Neural cell (in vitro differentiated cells): ENCODE measurements around the gene ATP6V1G3. TPM values are rescaled to one million over a fixed set of nuclear protein-coding genes. Genes with fewer than 3 reads are reported as not detected.

Source experiments
- H2AFZ ChIP-seq: fragments of 200-600, 300-800 bp; sonication (generic), shearing (Covaris generic); 2 replicates; pipeline ENCODE4 v1.6.0; 2014; ENCODE audit warnings: low read depth, mild to moderate bottlenecking, antibody characterized with exemption, low read length, moderate library complexity
- H3F3A ChIP-seq: fragments of 200-600 bp; shearing (Covaris generic); 2 replicates; pipeline ENCODE4 v1.6.1; 2016; ENCODE audit warnings: mild to moderate bottlenecking, moderate library complexity, mixed read lengths, antibody characterized with exemption, low read length; ENCODE audit not compliant: insufficient read depth, poor library complexity, severe bottlenecking
- H3K27ac ChIP-seq: fragments of 200-600, 300-800 bp; sonication (generic), shearing (Covaris generic); 2 replicates; pipeline ENCODE4 v1.5.1; 2014; ENCODE audit warnings: mild to moderate bottlenecking, low read length, moderate library complexity
- H3K27me3 ChIP-seq: fragments of 300-800, 200-600 bp; sonication (generic), shearing (Covaris generic); 2 replicates; pipeline ENCODE4 v1.6.0; 2014; ENCODE audit warnings: mild to moderate bottlenecking, low read depth, low read length, moderate library complexity; ENCODE audit not compliant: insufficient read depth
- H3K36me3 ChIP-seq: fragments of 300-800, 200-600 bp; sonication (generic), shearing (Covaris generic); 2 replicates; pipeline ENCODE4 v1.5.1; 2014; ENCODE audit warnings: mild to moderate bottlenecking, antibody characterized with exemption, low read length, moderate library complexity; ENCODE audit not compliant: insufficient read depth
- H3K4me2 ChIP-seq: fragments of 300-800, 200-600 bp; sonication (generic), shearing (Covaris generic); 2 replicates; pipeline ENCODE4 v1.6.0; 2014; ENCODE audit warnings: mild to moderate bottlenecking, low read length
- H3K4me3 ChIP-seq: fragments of 300-800, 200-600 bp; sonication (generic), shearing (Covaris generic); 2 replicates; pipeline ENCODE4 v1.5.1; 2014; ENCODE audit warnings: mild to moderate bottlenecking, low read length, moderate library complexity
- H3K79me2 ChIP-seq: fragments of 200-600 bp; shearing (Covaris generic); replicated peaks from 2 replicates; pipeline ENCODE4 v1.6.0; 2014; ENCODE audit warnings: mild to moderate bottlenecking, low read length, moderate library complexity; ENCODE audit not compliant: insufficient read depth
- H3K9ac ChIP-seq: fragments of 300-800, 200-600 bp; sonication (generic), shearing (Covaris generic); 2 replicates; pipeline ENCODE4 v1.6.1; 2016; ENCODE audit warnings: mild to moderate bottlenecking, low read length, mixed read lengths
- H3K9me2 ChIP-seq: fragments of 200-600 bp; shearing (Covaris generic); 2 replicates; pipeline ENCODE4 v1.6.1; 2016; ENCODE audit warnings: mild to moderate bottlenecking, low read length, mixed read lengths; ENCODE audit not compliant: insufficient read depth
- H3K9me3 ChIP-seq: fragments of 200-600, 300-800 bp; sonication (generic), shearing (Covaris generic); 2 replicates; pipeline ENCODE4 v1.6.1; 2016; ENCODE audit warnings: mild to moderate bottlenecking, mixed run types, low read length, moderate library complexity, mixed read lengths
- H4K20me1 ChIP-seq: fragments of 200-600 bp; shearing (Covaris generic); 2 replicates; pipeline ENCODE4 v1.6.1; 2016; ENCODE audit warnings: mild to moderate bottlenecking, mixed run types; ENCODE audit not compliant: insufficient read depth
- EP300 ChIP-seq: fragments of 450-650 bp; conservative IDR thresholded peaks from 2 replicates; pipeline ENCODE4 v1.6.1; 2014; ENCODE audit warnings: antibody characterized with exemption, mild to moderate bottlenecking, moderate library complexity; ENCODE audit not compliant: poor library complexity, severe bottlenecking
- EZH2 ChIP-seq: fragments of 200-600, 300-800 bp; shearing (Covaris generic), sonication (generic); IDR thresholded peaks from 2 replicates; pipeline ENCODE4 v1.6.1; 2014; ENCODE audit warnings: antibody characterized with exemption, low read length, borderline replicate concordance, mild to moderate bottlenecking; ENCODE audit not compliant: insufficient read depth, poor library complexity, severe bottlenecking
- MXI1 ChIP-seq: fragments of 450-650 bp; conservative IDR thresholded peaks from 2 replicates; pipeline ENCODE4 v1.6.1; 2014; ENCODE audit warnings: antibody characterized with exemption, mild to moderate bottlenecking; ENCODE audit not compliant: poor library complexity, severe bottlenecking
- POLR2AphosphoS5 ChIP-seq: IDR thresholded peaks from 2 replicates; pipeline ENCODE4 v1.6.1; 2012
- RAD21 ChIP-seq: fragments of 450-650 bp; conservative IDR thresholded peaks from 2 replicates; pipeline ENCODE4 v1.6.1; 2014; ENCODE audit warnings: antibody characterized with exemption, mild to moderate bottlenecking, moderate library complexity
- SMC3 ChIP-seq: fragments of 450-650 bp; conservative IDR thresholded peaks from 2 replicates; pipeline ENCODE4 v1.6.1; 2014; ENCODE audit warnings: antibody characterized with exemption, mild to moderate bottlenecking, moderate library complexity; ENCODE audit not compliant: poor library complexity
- TAF1 ChIP-seq: IDR thresholded peaks from 2 replicates; pipeline ENCODE4 v1.6.1; 2012; ENCODE audit warnings: low read depth
- polyA plus RNA-seq: library from polyadenylated mRNA; depleted of rRNA; stranded (reverse); fragments of >200 nt; gene quantifications from 2 replicates; pipeline ENCODE4 v1.2.3, GENCODE V29; 2014
- TF ChIP-seq, protein P1 (sequence below): IDR thresholded peaks from 2 replicates; pipeline ENCODE4 v1.6.1; 2012; ENCODE audit warnings: borderline replicate concordance
- TF ChIP-seq, protein P2 (sequence below): fragments of 450-650 bp; IDR thresholded peaks from 2 replicates; pipeline ENCODE4 v1.5.1; 2014; ENCODE audit warnings: antibody characterized with exemption, mild to moderate bottlenecking, moderate library complexity; ENCODE audit not compliant: poor library complexity, severe bottlenecking

Gene ATP6V1G3
- polyA plus RNA-seq, 1 donor from 2014 or later, result not detected

DNA sequence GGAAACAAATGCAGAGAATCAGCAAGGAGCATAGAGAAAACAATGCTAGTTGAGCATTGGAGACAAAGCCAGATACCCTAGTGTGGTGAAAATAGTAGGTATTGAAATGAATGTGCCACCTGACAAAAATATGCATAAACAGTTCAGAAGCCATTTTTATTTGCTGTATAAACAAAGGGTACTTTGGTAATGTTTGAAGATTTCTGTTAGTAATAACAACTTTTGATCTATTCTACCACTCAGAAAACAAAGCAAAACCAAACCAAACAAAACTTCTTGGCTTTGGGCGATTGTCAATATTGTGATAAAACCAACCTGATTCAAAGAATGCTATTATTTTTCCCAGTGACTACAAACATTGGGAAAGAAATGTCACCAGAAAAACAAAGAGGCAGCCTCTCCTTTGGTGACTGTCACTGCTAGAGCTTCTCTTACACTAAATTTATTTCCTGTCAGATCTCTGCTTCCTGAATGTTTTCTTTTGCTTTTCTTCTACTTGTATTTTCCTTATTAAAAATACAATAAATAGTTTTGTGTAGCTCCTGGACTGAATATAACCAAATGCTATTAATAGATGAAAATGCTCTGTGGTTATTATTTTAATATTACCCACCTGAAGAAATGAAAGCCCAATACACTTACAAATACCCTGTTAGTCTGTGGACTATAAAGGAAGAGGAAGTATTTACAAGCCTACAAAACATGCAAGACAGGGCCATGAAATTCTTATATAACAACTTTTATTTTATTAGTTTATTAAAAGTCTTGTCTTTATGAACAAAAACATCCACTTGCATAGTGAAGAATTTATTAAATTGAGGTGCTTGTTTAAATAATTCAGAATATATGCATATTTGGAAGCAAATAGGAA, 5.7 kb downstream of the ATP6V1G3 start:
- no peaks in the 10 kb centered on the region for H3K9me2 ChIP-seq
- H3K9me3 ChIP-seq, result no peaks in the 10 kb centered on the region
- TF ChIP-seq EZH2 (no peak), EP300 (no peak), POLR2AphosphoS5 (no peak), TAF1 (no peak), RAD21 (no peak), SMC3 (no peak), MXI1 (no peak)
- TF ChIP-seq, protein P1, sequence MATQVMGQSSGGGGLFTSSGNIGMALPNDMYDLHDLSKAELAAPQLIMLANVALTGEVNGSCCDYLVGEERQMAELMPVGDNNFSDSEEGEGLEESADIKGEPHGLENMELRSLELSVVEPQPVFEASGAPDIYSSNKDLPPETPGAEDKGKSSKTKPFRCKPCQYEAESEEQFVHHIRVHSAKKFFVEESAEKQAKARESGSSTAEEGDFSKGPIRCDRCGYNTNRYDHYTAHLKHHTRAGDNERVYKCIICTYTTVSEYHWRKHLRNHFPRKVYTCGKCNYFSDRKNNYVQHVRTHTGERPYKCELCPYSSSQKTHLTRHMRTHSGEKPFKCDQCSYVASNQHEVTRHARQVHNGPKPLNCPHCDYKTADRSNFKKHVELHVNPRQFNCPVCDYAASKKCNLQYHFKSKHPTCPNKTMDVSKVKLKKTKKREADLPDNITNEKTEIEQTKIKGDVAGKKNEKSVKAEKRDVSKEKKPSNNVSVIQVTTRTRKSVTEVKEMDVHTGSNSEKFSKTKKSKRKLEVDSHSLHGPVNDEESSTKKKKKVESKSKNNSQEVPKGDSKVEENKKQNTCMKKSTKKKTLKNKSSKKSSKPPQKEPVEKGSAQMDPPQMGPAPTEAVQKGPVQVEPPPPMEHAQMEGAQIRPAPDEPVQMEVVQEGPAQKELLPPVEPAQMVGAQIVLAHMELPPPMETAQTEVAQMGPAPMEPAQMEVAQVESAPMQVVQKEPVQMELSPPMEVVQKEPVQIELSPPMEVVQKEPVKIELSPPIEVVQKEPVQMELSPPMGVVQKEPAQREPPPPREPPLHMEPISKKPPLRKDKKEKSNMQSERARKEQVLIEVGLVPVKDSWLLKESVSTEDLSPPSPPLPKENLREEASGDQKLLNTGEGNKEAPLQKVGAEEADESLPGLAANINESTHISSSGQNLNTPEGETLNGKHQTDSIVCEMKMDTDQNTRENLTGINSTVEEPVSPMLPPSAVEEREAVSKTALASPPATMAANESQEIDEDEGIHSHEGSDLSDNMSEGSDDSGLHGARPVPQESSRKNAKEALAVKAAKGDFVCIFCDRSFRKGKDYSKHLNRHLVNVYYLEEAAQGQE, result no peak
- TF ChIP-seq, protein P2, sequence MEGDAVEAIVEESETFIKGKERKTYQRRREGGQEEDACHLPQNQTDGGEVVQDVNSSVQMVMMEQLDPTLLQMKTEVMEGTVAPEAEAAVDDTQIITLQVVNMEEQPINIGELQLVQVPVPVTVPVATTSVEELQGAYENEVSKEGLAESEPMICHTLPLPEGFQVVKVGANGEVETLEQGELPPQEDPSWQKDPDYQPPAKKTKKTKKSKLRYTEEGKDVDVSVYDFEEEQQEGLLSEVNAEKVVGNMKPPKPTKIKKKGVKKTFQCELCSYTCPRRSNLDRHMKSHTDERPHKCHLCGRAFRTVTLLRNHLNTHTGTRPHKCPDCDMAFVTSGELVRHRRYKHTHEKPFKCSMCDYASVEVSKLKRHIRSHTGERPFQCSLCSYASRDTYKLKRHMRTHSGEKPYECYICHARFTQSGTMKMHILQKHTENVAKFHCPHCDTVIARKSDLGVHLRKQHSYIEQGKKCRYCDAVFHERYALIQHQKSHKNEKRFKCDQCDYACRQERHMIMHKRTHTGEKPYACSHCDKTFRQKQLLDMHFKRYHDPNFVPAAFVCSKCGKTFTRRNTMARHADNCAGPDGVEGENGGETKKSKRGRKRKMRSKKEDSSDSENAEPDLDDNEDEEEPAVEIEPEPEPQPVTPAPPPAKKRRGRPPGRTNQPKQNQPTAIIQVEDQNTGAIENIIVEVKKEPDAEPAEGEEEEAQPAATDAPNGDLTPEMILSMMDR, result no peak
- no peak overlapping the region for H3K4me2 ChIP-seq
- H2AFZ ChIP-seq, result no peak overlapping the region
- H3K27me3 ChIP-seq, result no peaks in the 10 kb centered on the region
- no peaks in the 10 kb centered on the region for H4K20me1 ChIP-seq
- peaks cover 2% of the 10 kb centered on the region for H3F3A ChIP-seq
- no peaks in the 10 kb centered on the region for H3K79me2 ChIP-seq
- no peaks in the 10 kb centered on the region for H3K36me3 ChIP-seq
- H3K4me3 ChIP-seq, result no peak overlapping the region
- no peak overlapping the region for H3K27ac ChIP-seq
- no peak overlapping the region for H3K9ac ChIP-seq

DNA sequence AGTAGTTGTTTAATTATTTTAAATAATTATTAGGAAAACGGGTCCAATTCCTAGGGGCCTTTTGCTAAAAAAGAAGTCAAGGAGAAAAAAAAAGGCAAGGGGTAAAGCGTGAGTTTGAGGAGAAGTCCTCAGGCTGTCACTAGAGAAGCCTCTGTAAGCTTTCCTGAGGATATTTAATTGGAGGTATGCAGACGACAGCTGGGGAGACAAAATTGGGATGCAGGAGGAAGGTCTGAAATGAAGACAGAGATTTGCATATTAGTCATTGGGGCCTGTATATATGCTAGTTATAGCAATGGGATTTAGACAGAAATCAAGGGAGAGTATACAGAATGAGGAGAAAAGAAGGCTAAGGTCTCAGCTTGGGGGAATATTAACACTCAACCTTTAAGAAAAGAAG, 8.6 kb downstream of the ATP6V1G3 start:
- Histone ChIP-seq H3K9me2 (no peaks in the 10 kb centered on the region), H2AFZ (no peak overlapping the region), H3K9ac (no peak overlapping the region), H3K27ac (peak overlapping the region; percentile 75), H3K9me3 (no peaks in the 10 kb centered on the region), H3K79me2 (no peaks in the 10 kb centered on the region), H3K4me3 (no peak overlapping the region), H3K36me3 (no peaks in the 10 kb centered on the region), H4K20me1 (no peaks in the 10 kb centered on the region), H3K27me3 (no peaks in the 10 kb centered on the region), H3K4me2 (peak overlapping the region; percentile 32), H3F3A (peaks cover 7% of the 10 kb centered on the region)
- TF ChIP-seq, protein P1, result no peak
- no peak for TF ChIP-seq SMC3
- TF ChIP-seq TAF1, result no peak
- TF ChIP-seq RAD21, result no peak
- TF ChIP-seq POLR2AphosphoS5, result no peak
- TF ChIP-seq, protein P2, result no peak
- TF ChIP-seq EP300, result no peak
- no peak for TF ChIP-seq MXI1
- TF ChIP-seq EZH2, result no peak
